SK-N-MC (cell line): ENCODE data around the gene CCDC28B.

Source experiments
- EZH2 ChIP-seq: fragments of 200-600 bp; sonication (generic); IDR thresholded peaks from one replicate; pipeline ENCODE4 v1.6.1; 2017; ENCODE audit warnings: antibody characterized with exemption
- POLR2AphosphoS5 ChIP-seq: IDR thresholded peaks from 2 replicates; pipeline ENCODE4 v1.6.1; 2012; ENCODE audit warnings: mild to moderate bottlenecking, low read depth, low read length, borderline replicate concordance

DNA sequence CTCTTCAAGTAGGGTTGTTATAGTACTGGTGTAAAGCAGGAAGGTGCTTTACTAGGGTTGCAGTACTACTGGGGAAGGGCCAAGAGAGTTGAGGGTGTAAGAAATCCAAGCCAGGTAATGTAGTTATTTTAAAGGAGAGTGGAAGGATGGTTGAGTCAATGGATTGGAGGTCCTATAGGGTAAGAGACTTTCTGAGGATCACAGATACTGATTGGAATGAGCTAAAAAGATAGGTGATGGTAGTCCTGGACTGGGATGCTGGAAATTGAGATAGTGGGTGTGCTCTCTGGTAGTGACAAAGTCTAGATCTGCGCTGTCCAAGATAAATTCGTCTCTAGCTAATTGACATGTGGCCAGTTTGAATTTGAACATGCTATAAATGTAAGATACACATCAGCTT, 13.9 kb upstream of the CCDC28B start:
- TF ChIP-seq EZH2 (no peak), POLR2AphosphoS5 (no peak)
